ENCODE data around the gene PTPRN2. TPM values are rescaled to one million over a fixed set of nuclear protein-coding genes. Genes with fewer than 3 reads are reported as not detected.

Gene PTPRN2
- polyA plus RNA-seq, 1 experiment = 0.02 TPM

DNA sequence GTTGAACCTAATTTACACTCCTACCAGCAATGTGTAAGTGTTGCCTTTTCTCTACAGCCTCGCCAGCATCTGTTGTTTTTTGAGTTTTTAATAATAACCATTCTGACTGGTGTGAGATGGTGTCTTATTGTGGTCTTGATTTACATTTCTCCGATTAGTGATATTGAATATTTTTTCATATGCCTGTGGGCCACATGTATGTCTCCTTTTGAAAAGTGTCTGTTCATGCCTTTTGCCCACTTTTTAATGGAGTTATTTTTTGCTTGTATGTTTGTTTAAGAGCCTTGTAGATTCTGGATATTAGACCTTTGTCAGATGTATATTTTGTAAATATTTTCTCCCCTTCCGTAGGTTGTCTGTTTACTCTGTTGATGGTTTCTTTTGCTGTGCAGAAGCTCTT, 1055.6 kb downstream of the PTPRN2 start:
- Histone ChIP-seq H3K27me3 (ENCODE audit: control insufficient read depth, insufficient read depth, low read length) (no peaks in the 10 kb centered on the region), H3K9me3 (ENCODE audit: control insufficient read depth, insufficient read depth, low read length) (peaks cover 39% of the 10 kb centered on the region), H3K4me3 (ENCODE audit: low read depth, low read length) (no peak overlapping the region), H3K27ac (ENCODE audit: low read depth, low read length) (no peak overlapping the region)
- no peak for DNase-seq (ENCODE audit: low read depth, low spot score)
- CTCF ChIA-PET = no interaction called here
- POLR2A ChIA-PET = no interaction called here
- TF ChIP-seq, protein P1, sequence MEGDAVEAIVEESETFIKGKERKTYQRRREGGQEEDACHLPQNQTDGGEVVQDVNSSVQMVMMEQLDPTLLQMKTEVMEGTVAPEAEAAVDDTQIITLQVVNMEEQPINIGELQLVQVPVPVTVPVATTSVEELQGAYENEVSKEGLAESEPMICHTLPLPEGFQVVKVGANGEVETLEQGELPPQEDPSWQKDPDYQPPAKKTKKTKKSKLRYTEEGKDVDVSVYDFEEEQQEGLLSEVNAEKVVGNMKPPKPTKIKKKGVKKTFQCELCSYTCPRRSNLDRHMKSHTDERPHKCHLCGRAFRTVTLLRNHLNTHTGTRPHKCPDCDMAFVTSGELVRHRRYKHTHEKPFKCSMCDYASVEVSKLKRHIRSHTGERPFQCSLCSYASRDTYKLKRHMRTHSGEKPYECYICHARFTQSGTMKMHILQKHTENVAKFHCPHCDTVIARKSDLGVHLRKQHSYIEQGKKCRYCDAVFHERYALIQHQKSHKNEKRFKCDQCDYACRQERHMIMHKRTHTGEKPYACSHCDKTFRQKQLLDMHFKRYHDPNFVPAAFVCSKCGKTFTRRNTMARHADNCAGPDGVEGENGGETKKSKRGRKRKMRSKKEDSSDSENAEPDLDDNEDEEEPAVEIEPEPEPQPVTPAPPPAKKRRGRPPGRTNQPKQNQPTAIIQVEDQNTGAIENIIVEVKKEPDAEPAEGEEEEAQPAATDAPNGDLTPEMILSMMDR (IDR thresholded peaks at IDR 0.05; ENCODE audit: low read depth, low read length) = no peak

GRCh38 chr7:157529768-157530560, 1057.7 kb downstream of the PTPRN2 start:
- CTCF ChIA-PET = no interaction called here
- DNase-seq (ENCODE audit: low read depth, low spot score) = no peak
- Histone ChIP-seq H3K9me3 (ENCODE audit: control insufficient read depth, insufficient read depth, low read length) (peaks cover 53% of the 10 kb centered on the region), H3K27ac (ENCODE audit: low read depth, low read length) (no peak overlapping the region), H3K4me3 (ENCODE audit: low read depth, low read length) (no peak overlapping the region), H3K27me3 (ENCODE audit: control insufficient read depth, insufficient read depth, low read length) (no peaks in the 10 kb centered on the region)
- TF ChIP-seq, protein P1 (IDR thresholded peaks at IDR 0.05; ENCODE audit: low read depth, low read length) = no peak
- POLR2A ChIA-PET = no interaction called here

- no peaks in the 10 kb centered on the region for H3K27me3 ChIP-seq (ENCODE audit: control insufficient read depth, insufficient read depth, low read length)
- TF ChIP-seq, protein P1 (IDR thresholded peaks at IDR 0.05; ENCODE audit: low read depth, low read length) = no peak
- DNase-seq (ENCODE audit: low read depth, low spot score) = no peak
- no peak overlapping the region for H3K27ac ChIP-seq (ENCODE audit: low read depth, low read length)
- ChIA-PET POLR2A (no interaction called here), CTCF (no interaction called here)
- H3K4me3 ChIP-seq (ENCODE audit: low read depth, low read length) = no peak overlapping the region
- H3K9me3 ChIP-seq (ENCODE audit: control insufficient read depth, insufficient read depth, low read length) = peaks cover 56% of the 10 kb centered on the region
These were observed 1058.8 kb downstream of the PTPRN2 start for GRCh38 chr7:157528785-157529341.

- POLR2A ChIA-PET = no interaction called here
These were observed 1059.9 kb downstream of the PTPRN2 start for GRCh38 chr7:157527686-157528085.

More at GRCh38 chr7:157527686-157528085, 1059.9 kb downstream of the PTPRN2 start:
- H3K27me3 ChIP-seq (ENCODE audit: control insufficient read depth, insufficient read depth, low read length) = no peaks in the 10 kb centered on the region
- TF ChIP-seq, protein P1 (IDR thresholded peaks at IDR 0.05; ENCODE audit: low read depth, low read length) = no peak
- CTCF ChIA-PET = no interaction called here
- DNase-seq (ENCODE audit: low read depth, low spot score) = no peak
- H3K4me3 ChIP-seq (ENCODE audit: low read depth, low read length) = no peak overlapping the region
- H3K9me3 ChIP-seq (ENCODE audit: control insufficient read depth, insufficient read depth, low read length) = peaks cover 62% of the 10 kb centered on the region
- no peak overlapping the region for H3K27ac ChIP-seq (ENCODE audit: low read depth, low read length)
